Activated CD4-positive, alpha-beta T cell treated with anti-CD3 and anti-CD28 coated beads for 48 hours (primary cell): ENCODE measurements around the gene LRMDA.
"Not testable (repeated sequence)": the region's sequence is repeated elsewhere in the genome, so short reads cannot be mapped to it uniquely, and the experiment has no call there.

Experiments
- DNase-seq: peaks from one replicate; pipeline ENCODE4 v3.0.0-alpha.2; 2020

Gene LRMDA

GRCh38 chr10:76554478-76554877 lies 1123.1 kb downstream of the LRMDA start:
- no peak for DNase-seq

GRCh38 chr10:76555067-76555670 lies 1123.7 kb downstream of the LRMDA start:
- no peak for DNase-seq

GRCh38 chr10:76557366-76557765 lies 1125.9 kb downstream of the LRMDA start:
- DNase-seq = no peak

GRCh38 chr10:76558586-76558985 lies 1127.2 kb downstream of the LRMDA start:
- DNase-seq = no peak

GRCh38 chr10:76558996-76559891 lies 1127.8 kb downstream of the LRMDA start:
- DNase-seq = no peak

- DNase-seq = no peak
Observed at GRCh38 chr10:76559892-76560220, 1128.4 kb downstream of the LRMDA start.

GRCh38 chr10:76560338-76560737 lies 1128.9 kb downstream of the LRMDA start:
- no peak for DNase-seq

GRCh38 chr10:76563286-76563685 lies 1131.9 kb downstream of the LRMDA start:
- no peak for DNase-seq

- DNase-seq = no peak
Observed at GRCh38 chr10:76572021-76572420, 1140.6 kb downstream of the LRMDA start.

GRCh38 chr10:76576276-76576962 lies 1145.0 kb downstream of the LRMDA start:
- DNase-seq = no peak

- DNase-seq = no peak
Observed at GRCh38 chr10:76577455-76577854, 1146.0 kb downstream of the LRMDA start.

- no peak for DNase-seq
Observed at GRCh38 chr10:76581506-76582256, 1150.3 kb downstream of the LRMDA start.

GRCh38 chr10:76582531-76582930 lies 1151.1 kb downstream of the LRMDA start:
- no peak for DNase-seq

GRCh38 chr10:76583711-76584161 lies 1152.3 kb downstream of the LRMDA start:
- no peak for DNase-seq

- not testable (repeated sequence) for DNase-seq
Observed at GRCh38 chr10:76584466-76584865, 1153.0 kb downstream of the LRMDA start.
